OCI-LY7 (cell line): Measurements from ENCODE around the gene PTPRF.

Experiments
- EZH2phosphoT487 ChIP-seq: fragments of 200-600 bp; sonication (generic); IDR thresholded peaks from 2 replicates; pipeline ENCODE4 v1.6.1; 2018; ENCODE audit warnings: low read depth, borderline replicate concordance, mild to moderate bottlenecking, mixed run types, antibody characterized with exemption, low read length, moderate library complexity, mixed read lengths
- TF ChIP-seq, protein P1 (sequence below): fragments of 200-600 bp; sonication (generic); conservative IDR thresholded peaks from 2 replicates; pipeline ENCODE4 v1.5.1; 2014; ENCODE audit warnings: mild to moderate bottlenecking, antibody characterized with exemption, low read length, moderate library complexity, mixed read lengths

DNA sequence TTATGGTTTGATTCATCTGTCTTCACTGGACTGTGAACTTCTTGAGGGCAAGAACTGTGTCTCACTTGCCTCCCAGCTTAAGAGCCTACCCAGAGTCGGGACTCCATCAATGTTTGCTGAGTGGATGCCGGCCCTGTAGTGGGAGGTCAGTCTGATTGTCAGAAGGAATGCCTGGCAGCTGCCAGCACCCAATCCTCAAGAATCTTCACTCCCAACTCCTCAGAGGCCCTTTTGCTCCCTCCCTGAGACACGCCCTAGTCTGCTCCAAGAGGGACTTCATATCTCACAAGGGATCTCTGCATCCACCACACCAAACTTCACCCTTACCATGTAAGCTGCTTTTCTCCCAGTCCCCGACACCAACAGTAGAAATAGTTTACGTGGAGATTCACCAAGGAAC lies 104.0 kb downstream of the PTPRF start:
- TF ChIP-seq, protein P1, sequence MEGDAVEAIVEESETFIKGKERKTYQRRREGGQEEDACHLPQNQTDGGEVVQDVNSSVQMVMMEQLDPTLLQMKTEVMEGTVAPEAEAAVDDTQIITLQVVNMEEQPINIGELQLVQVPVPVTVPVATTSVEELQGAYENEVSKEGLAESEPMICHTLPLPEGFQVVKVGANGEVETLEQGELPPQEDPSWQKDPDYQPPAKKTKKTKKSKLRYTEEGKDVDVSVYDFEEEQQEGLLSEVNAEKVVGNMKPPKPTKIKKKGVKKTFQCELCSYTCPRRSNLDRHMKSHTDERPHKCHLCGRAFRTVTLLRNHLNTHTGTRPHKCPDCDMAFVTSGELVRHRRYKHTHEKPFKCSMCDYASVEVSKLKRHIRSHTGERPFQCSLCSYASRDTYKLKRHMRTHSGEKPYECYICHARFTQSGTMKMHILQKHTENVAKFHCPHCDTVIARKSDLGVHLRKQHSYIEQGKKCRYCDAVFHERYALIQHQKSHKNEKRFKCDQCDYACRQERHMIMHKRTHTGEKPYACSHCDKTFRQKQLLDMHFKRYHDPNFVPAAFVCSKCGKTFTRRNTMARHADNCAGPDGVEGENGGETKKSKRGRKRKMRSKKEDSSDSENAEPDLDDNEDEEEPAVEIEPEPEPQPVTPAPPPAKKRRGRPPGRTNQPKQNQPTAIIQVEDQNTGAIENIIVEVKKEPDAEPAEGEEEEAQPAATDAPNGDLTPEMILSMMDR = no peak
- TF ChIP-seq EZH2phosphoT487 = no peak
